Body of pancreas (tissue), 4 donors: Measurements from ENCODE around the gene TRMT44.

Experiments used
- POLR2A ChIP-seq, 3 donors: fragments of 450-650 bp; IDR thresholded peaks; one replicate each; pipeline ENCODE4 v1.6.1; 2016; ENCODE audit warnings: antibody characterized with exemption in 3 of 3, mild to moderate bottlenecking in 2 of 3
- TF ChIP-seq, protein P1 (sequence below), 7 experiments: fragments of 450-650 bp in 4 of 7; fragments of 200-600 bp in 3 of 7; sonication (generic) in 3 of 7; IDR thresholded peaks; one replicate each; pipeline ENCODE4 v1.5.1; 2016 to 2019; ENCODE audit warnings: antibody characterized with exemption in 7 of 7

DNA sequence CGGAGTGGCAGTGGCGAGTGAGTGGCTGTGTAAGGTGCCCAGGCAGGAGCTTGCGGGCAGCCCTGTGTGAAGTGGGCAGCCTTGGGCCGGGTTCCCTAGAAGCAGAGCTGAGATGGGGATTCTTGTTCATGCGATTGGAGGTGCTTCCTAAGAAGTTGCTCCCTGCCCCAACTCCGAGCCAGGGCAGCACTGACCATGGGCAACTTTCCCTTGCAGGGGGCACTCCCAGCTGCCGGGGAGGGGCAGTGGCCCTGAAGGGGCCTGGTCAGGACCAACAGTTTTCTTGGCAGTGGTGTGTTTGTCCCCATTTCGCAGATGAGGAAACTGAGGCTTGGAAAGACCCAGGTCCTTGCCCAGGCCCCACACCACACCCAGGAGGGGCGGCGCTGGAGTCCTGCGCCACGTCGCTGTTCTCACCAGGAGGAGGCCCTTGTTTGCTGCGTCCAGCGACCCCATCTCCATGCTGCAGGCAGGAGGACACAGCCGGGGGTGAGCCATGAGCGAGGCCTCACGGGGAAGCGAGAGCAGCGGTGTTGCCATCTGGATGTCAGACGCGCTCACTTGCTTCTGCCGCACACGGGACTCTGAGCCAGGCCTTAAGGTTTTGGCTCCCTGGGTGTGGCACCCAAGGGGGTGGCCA, 68.9 kb downstream of the TRMT44 start:
- TF ChIP-seq, protein P1, sequence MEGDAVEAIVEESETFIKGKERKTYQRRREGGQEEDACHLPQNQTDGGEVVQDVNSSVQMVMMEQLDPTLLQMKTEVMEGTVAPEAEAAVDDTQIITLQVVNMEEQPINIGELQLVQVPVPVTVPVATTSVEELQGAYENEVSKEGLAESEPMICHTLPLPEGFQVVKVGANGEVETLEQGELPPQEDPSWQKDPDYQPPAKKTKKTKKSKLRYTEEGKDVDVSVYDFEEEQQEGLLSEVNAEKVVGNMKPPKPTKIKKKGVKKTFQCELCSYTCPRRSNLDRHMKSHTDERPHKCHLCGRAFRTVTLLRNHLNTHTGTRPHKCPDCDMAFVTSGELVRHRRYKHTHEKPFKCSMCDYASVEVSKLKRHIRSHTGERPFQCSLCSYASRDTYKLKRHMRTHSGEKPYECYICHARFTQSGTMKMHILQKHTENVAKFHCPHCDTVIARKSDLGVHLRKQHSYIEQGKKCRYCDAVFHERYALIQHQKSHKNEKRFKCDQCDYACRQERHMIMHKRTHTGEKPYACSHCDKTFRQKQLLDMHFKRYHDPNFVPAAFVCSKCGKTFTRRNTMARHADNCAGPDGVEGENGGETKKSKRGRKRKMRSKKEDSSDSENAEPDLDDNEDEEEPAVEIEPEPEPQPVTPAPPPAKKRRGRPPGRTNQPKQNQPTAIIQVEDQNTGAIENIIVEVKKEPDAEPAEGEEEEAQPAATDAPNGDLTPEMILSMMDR (IDR thresholded peaks at IDR 0.05), result no peak
- no peak for TF ChIP-seq POLR2A (IDR thresholded peaks at IDR 0.05)
